Heart left ventricle (tissue), 16 donors: ENCODE measurements around the gene SCGB1C2. TPM values are rescaled to one million over a fixed set of nuclear protein-coding genes. Genes with fewer than 3 reads are reported as not detected.

Source experiments
- ATAC-seq, 4 donors: fragments of 200-7000 bp; cut with Tn5 transposase; one replicate each; pipeline ENCODE4 v1.9.1; 2020 to 2022; ENCODE audit warnings: moderate library complexity in 4 of 4, mild to moderate bottlenecking in 3 of 4, moderate number of reproducible peaks in 1 of 4
- DNase-seq, 5 donors: peaks; one replicate each; pipeline ENCODE4 v3.0.0-alpha.2; 2020
- H3K27ac ChIP-seq, 12 donors: fragments of 200-600 bp; sonication (generic) in 4 of 12; one replicate each; pipeline versions ENCODE4 v1.5.0 to v1.8.0; 2016 to 2022; ENCODE audit warnings: mild to moderate bottlenecking in 2 of 12
- H3K27me3 ChIP-seq, 9 donors: fragments of 200-600 bp; sonication (generic) in 2 of 9; one replicate each; pipeline versions ENCODE4 v1.5.1 to v1.8.0; 2016 to 2022; ENCODE audit warnings: mild to moderate bottlenecking in 3 of 9
- H3K36me3 ChIP-seq, 9 donors: fragments of 200-600 bp; sonication (generic) in 2 of 9; one replicate each; pipeline versions ENCODE4 v1.5.0 to v1.8.0; 2018 to 2022; ENCODE audit warnings: mild to moderate bottlenecking in 2 of 9
- H3K4me1 ChIP-seq, 12 donors: fragments of 200-600 bp; sonication (generic) in 4 of 12; one replicate each; pipeline versions ENCODE4 v1.5.0 to v1.8.0; 2016 to 2022; ENCODE audit warnings: mild to moderate bottlenecking in 3 of 12
- H3K4me3 ChIP-seq, 12 donors: fragments of 200-600 bp; sonication (generic) in 4 of 12; one replicate each; pipeline versions ENCODE4 v1.5.0 to v1.8.0; 2017 to 2022; ENCODE audit warnings: mild to moderate bottlenecking in 9 of 12, moderate library complexity in 4 of 12
- H3K9me3 ChIP-seq, 12 donors: fragments of 200-600 bp; sonication (generic) in 4 of 12; one replicate each; pipeline versions ENCODE4 v1.5.0 to v1.8.0; 2016 to 2022; ENCODE audit warnings: mild to moderate bottlenecking in 1 of 12
- POLR2A ChIP-seq, 2 donors: fragments of 450-650 bp; IDR thresholded peaks; one replicate each; pipeline ENCODE4 v1.6.1; 2017; ENCODE audit warnings: antibody characterized with exemption in 2 of 2, mild to moderate bottlenecking in 2 of 2, moderate library complexity in 2 of 2
- WGBS, 4 donors: extraction: QIAGEN DNeasy Blood & Tissue Kit in 2 of 4; methylation state at CpG; one replicate each; pipeline versions ENCODE4 v1.1.5 to v1.1.7; 2013 to 2018; 5-methylcytosine and 5-hydroxymethylcytosine counted together
- intact Hi-C, 10 donors: fragments of 100-400 bp; cut with DNase I; formaldehyde crosslinking; loops; one replicate each; pipeline versions ENCODE4 v1.11.1 to v1.14.2; 2022
- polyA plus RNA-seq, 2 donors: library from polyadenylated mRNA; stranded (reverse); fragments of 200-250 nt; gene quantifications; one replicate each; pipeline ENCODE4 v1.2.3, GENCODE V29; 2013
- total RNA-seq, 9 donors: library from RNA; depleted of rRNA in 2 of 9; stranded (reverse); fragments of >200 nt in 2 of 9; fragmentation: NEBNext Ultra II Directional in 3 of 9; extraction: Animal tissue kit (Norgen Biotek cat#: 25700) in 3 of 9; gene quantifications; one replicate each; pipeline versions ENCODE4 v1.1.0 to v1.2.4, GENCODE V29; 2016 to 2023
- TF ChIP-seq, protein P1 (sequence below), 12 donors: fragments of 200-600 bp; sonication (generic) in 4 of 12; IDR thresholded peaks; one replicate each; pipeline versions ENCODE4 v1.5.0 to v1.8.0; 2018 to 2022; ENCODE audit warnings: antibody characterized with exemption in 12 of 12, mild to moderate bottlenecking in 5 of 12
- donor health status: ischemic (EF 13 %, LVEDD 7.1; RV severe dilation, severe dysfunction).
- donor health status: healthy with polysubstance abuse.
- donor health status: DM: no; HTN: yes; CAD: no.
- donor health status: DM: no; HTN: no; CAD: no.
- donor health status: ischemic (EF 25% LVEDD 6.9; RV normal size, moderate dysfunction).
- donor health status: ischemic (EF 25% LVEDD 5.7; RV mildly dilated, moderate dysfunction).
- donor health status: healthy.
- donor health status: DM: yes; HTN: yes; CAD: no.
- donor health status: ischemic (EF 35%, LVEDD 5.7; RV mildly dilated, moderate dysfunction).
- donor health status: nonischemic (EF 11% LVEDD 7.7; RV severe dilation, severe dysfunction).
- donor health status: DM: yes; HTN: yes; CAD: no.
- donor health status: PGD.
- donor health status: ischemic (EF 29% LVEDD 5.4; RV normal size, mild dysfunction).
- donor health status: nonischemic (EF 23%, LVEDD 6.1; RV moderate dilation, normal function).

SCGB1C2 gene
- total and polyA plus RNA-seq, 11 donors: not detected

DNA sequence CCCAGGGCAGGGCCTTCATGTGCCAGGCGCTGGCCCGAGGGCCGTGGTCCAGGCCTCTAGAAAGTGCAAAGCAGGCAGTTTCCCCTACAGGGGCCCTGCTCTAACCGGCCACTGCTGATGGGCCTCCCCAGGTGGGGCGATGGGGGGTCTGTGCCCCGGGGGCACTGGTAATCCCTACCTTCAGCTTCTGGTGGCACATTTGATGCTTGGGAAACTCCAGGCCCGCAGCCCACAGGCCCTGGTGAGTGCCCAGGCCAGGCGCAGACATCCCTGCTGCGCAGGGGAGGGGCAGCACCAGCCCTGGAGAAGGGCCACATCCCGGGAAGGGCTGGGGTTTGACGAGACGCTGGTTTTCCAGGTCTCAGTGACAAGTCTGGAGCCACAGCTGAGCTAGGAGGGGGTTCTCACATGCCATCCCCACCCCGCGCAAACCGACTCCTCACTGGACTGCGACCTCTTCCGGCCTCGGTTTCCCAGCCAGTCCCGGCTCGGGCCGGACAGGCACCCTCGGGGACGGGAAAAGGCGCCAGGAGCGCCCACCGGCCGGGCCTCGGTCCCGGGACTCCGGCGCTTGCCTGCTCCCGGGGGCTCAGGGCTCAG is 42.5 kb downstream of the SCGB1C2 start:
- Histone ChIP-seq H3K4me1 (peaks cover 0 to 33% (median 14%) of the 10 kb centered on the region in 12 donors), H3K36me3 (no peaks in the 10 kb centered on the region), H3K9me3 (no peaks in the 10 kb centered on the region), H3K27ac (peak overlapping the region; percentile 57 to 92 (median 84)), H3K27me3 (peaks cover 0 to 45% (median 25%) of the 10 kb centered on the region in 9 donors), H3K4me3 (peak overlapping the region; percentile 50 to 75 (median 64))
- TF ChIP-seq, protein P1, sequence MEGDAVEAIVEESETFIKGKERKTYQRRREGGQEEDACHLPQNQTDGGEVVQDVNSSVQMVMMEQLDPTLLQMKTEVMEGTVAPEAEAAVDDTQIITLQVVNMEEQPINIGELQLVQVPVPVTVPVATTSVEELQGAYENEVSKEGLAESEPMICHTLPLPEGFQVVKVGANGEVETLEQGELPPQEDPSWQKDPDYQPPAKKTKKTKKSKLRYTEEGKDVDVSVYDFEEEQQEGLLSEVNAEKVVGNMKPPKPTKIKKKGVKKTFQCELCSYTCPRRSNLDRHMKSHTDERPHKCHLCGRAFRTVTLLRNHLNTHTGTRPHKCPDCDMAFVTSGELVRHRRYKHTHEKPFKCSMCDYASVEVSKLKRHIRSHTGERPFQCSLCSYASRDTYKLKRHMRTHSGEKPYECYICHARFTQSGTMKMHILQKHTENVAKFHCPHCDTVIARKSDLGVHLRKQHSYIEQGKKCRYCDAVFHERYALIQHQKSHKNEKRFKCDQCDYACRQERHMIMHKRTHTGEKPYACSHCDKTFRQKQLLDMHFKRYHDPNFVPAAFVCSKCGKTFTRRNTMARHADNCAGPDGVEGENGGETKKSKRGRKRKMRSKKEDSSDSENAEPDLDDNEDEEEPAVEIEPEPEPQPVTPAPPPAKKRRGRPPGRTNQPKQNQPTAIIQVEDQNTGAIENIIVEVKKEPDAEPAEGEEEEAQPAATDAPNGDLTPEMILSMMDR (IDR thresholded peaks at IDR 0.05): no peak
- TF ChIP-seq POLR2A (IDR thresholded peaks at IDR 0.05): no peak
- WGBS, 4 donors: 6 to 35% (median 16%) methylated on average over 7 to 32 of the region's 32 CpGs
- DNase-seq (peak in 1 of 5 donors; percentile 32), ATAC-seq (peak in 1 of 4 donors; percentile 12)
- intact Hi-C loops: loop anchor here in 3 of 10 donors (5.0 kb wide), 2 partner anchors 52 to 207 kb away; no protein-coding TSS in a partner anchor

DNA sequence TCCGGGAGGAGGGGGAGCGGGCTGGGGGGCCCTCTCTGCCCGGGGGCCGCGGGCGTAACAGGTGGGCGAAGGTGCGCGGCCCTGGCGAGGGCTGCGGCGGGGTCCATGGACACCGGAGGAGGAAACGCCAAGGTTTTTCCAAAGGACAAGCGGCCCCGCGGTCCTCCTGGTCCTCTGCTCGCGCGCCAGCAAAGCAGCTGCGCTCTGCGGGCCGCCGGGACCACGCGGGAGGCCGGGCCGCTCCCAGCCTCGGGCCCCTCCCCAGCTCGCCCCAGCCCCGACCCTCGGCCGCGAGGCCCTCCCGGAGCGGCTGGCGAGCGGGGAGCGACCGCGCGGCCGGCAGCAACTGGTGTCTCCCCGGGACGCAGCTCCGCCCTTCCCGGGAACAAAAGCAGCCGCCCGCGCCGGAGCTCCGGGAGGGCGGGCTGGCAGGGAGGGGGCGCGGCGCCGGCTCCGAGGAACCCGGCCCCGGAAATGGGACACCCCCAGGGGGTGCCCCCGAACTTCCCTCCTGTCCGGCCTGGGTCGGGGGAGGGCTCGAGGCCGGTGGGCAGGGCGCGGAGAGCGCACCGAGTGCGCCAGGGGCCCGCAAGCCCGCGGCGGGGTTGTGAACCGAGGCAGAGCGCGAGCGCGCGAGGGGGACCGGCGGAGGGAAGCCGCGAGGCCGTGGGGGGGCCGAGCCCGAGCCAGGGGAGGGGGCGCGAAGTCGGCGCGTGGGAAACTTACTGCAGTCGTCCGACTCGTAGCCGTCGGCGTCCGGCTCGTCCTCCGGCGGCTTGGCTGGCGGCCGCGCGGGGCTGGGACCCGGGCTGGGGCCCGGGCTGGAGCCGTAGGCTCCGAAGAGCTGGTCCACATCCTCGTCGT is 43.2 kb downstream of the SCGB1C2 start:
- Histone ChIP-seq H3K27ac (peak overlapping the region; percentile 57 to 92 (median 84)), H3K4me3 (peak overlapping the region; percentile 50 to 75 (median 64)), H3K9me3 (no peaks in the 10 kb centered on the region), H3K27me3 (peaks cover 0 to 45% (median 25%) of the 10 kb centered on the region in 9 donors), H3K4me1 (peaks cover 0 to 36% (median 14%) of the 10 kb centered on the region in 12 donors), H3K36me3 (no peaks in the 10 kb centered on the region)
- intact Hi-C loops: loop anchor here in 3 of 10 donors (5.0 kb wide), 2 partner anchors 52 to 207 kb away; no protein-coding TSS in a partner anchor
- WGBS, 4 donors: 1 to 3% (median 1%) methylated on average over 57 to 112 of the region's 112 CpGs
- TF ChIP-seq, protein P1 (IDR thresholded peaks at IDR 0.05): peak in 1 of 12 donors; percentile 9
- TF ChIP-seq POLR2A (IDR thresholded peaks at IDR 0.05): no peak
- DNase-seq: peak in 4 of 5 donors; percentile 26 to 53 (median 46)
- peak in 3 of 4 donors; percentile 29 to 44 (median 36) for ATAC-seq

DNA sequence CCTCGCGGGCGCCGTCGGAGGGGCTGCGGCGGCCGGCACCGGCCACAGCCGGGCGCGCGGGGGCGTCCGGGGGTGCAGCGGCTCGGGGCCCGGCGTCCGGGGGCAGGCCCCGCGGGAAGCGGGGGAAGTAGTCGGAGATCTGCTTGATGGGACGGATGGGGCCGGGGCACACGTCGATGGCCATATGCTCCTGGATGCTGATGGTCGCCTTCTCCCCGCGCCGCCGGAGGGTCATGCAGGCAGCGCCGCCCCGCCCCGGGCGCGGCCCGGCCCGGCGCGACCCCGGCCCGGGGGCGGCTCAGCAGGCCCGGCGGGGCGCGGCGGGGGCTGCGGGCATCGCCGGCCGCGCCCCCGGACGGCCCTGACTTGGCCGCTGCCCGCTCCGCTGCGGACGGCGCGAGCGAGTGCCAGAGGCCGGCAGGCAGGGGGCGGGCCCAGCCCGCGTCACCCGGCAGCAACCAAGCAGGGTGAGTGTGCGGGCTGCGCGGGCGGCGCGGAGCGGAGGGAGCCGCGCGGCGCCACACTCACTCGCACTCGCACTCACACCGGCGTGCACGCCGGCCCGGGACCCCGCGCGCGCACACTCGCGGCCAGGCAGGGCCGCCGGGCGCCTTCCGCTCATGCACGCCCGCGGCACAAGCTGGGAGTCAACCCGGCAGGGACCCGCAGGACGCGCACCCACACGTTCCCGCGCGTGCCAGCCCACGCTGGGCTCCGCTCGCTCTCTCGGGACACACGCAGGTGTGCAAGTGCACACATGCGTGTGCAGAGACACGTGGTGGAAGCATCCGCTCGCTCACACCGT is 44.1 kb downstream of the SCGB1C2 start, which contains the start of gene DOC2B:
TSS of gene DOC2B (minus strand) at position 406 of the 805 bp plus-strand sequence. CDS start at position 235, 171 bp downstream.
- peaks cover 0 to 45% (median 25%) of the 10 kb centered on the region in 9 donors for H3K27me3 ChIP-seq
- intact Hi-C loops: loop anchor here in 3 of 10 donors (5.0 kb wide), 2 partner anchors 51 to 206 kb away; no protein-coding TSS in a partner anchor

More for the DNA sequence above, 44.1 kb downstream of the SCGB1C2 start, which contains the start of gene DOC2B:
- Histone ChIP-seq H3K4me3 (peak within 1 kb of the TSS; percentile 50 to 75 (median 64)), H3K4me1 (peaks cover 0 to 37% (median 16%) of the 10 kb centered on the region in 12 donors), H3K9me3 (no peaks in the 10 kb centered on the region), H3K27ac (peak within 1 kb of the TSS; percentile 57 to 92 (median 84)), H3K36me3 (no peaks in the 10 kb centered on the region)
- 2 to 5% (median 4%) methylated on average over 27 to 120 of the region's 120 CpGs for WGBS, 4 donors
- TF ChIP-seq, protein P1 (IDR thresholded peaks at IDR 0.05): peak in 1 of 12 donors; percentile 15
- TF ChIP-seq POLR2A (IDR thresholded peaks at IDR 0.05): no peak
- DNase-seq (peak; percentile 52 to 80 (median 66)), ATAC-seq (peak; percentile 52 to 83 (median 74))
